ENCODE results near the gene DLL4.
"Not testable (repeated sequence)": the region's sequence is repeated elsewhere in the genome, so short reads cannot be mapped to it uniquely, and the experiment has no call there.

Gene DLL4

DNA sequence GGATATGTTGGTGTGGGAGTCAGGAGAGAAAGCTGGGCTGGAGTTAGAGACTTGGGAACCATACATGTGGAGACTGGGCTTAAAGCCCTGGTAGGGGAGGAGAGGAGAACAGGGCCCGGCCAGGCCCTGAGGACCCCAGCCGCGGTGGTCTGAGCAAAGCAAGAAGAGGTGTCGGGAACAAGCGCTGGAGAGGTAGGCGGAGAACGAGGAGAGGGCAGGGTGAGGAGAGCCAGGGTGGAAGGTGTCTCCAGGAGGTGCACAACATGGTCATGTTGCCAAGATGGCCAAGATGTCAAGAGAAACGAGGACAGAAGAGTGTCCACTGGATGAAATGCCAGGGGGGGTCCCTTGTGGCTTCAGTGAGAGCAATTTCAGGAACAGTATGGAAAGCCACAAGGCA lies 29.6 kb downstream of the DLL4 start:
- no peak for DNase-seq (ENCODE audit: low read depth)

DNA sequence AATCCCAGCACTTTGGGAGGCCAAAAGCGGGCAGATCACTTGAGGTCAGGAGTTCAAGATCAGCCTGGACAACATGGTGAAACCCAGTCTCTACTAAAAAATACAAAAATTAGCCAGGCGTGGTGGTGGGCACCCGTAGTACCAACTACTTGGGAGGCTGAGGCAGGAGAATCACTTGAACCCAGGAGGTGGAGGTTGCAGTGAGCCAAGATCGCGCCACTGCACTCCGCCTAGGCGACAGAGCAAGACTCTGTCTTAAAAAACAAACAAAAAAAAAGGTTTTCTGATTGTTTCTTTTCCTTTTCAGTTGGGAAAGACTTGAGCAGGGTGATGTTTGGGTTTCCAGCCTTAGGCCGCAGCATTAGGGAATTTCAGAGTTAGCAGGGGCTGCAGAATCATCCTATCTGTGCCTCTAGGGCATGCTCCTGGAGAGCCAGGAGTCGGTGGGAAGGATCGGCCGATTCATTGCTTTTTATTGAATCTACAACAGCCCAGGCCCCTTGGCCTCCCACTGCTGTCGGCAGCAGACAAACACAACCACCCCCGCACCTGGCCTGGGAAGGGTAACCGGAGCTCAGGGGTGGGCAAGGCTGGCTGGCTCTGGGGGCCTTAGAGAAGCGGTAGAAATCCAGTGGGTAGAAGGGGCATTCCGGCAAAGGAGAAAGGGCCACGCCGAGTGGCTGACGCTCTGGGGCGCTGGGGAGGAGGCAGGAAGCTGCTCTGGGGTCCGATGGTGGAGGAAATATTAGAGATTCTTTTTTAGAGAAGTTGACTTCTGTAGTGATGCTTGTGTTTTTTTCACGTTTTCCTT lies 30.4 kb downstream of the DLL4 start:
- no peak for DNase-seq (ENCODE audit: low read depth)

DNA sequence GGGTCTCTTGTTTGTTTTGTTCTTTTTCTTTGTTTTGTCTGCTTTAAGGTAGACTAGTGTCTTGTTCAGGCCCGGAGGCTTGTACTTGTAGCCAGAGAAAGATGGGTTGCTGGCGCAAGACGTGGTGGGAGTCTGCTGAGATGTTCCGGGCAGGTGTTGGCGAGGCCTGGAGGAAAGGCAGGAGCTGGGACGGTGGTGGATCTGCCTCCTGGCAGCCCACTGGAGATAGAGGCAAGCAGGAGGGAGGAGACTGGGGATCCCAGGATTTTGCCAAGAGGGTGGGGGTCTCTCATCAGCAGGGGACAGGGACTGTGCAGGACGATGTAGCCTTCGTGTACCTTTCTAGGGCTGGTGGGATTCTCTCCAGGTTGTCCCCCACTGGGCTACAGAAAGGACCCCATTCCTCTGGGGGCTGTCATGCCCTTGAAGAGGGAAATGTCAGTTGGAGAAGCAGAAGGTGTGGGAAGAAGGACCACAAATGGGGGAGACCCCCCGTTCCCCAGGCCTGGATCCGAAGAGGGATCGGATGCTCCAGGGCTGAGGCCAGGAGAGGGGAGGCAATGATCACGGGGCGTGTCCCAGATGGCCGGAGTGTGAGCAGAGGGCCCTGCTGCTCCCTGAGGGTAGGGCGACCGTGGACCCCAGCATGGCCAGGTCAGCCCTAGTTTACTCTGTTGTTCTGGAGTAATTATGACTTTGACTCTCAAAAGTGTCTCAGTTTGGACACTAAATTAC lies 31.2 kb downstream of the DLL4 start:
- no peak for DNase-seq (ENCODE audit: low read depth)

DNA sequence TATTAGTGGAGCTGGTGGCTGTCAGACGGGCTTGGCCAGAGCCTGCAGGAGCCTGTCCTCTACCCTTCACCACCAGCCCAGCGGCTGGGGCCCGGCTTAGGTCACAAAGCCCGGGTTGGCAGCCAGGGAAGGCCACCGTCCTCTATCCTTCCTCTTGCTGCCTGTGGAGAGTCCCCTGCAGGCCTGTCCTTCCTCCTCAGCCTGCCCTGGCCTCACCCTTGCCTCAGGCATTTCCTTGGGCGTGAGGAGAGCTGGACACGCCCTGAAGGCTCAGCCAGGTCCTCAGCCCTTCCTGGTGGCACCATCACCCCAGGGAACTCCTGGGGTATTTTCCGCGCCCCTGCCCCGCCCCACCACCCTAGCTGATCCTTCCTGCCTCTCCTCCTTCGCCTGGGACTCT lies 31.8 kb downstream of the DLL4 start:
- DNase-seq (ENCODE audit: low read depth) = no peak

DNA sequence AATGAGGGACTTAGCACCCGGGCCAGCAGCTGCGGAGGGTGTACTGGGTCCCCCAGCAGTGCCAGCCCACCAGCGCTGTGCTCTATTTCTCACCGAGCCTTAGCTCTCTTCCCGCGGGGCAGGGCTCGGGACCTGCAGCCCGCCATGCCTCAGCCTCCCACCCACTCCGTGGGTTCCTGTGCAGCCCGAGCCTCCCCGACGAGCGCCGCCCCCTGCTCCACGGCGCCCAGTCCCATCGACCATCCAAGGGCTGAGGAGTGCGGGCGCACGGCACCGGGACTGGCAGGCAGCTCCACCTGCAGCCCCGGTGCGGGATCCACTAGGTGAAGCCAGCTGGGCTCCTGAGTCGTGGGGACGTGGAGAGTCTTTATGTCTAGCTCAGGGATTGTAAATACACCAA lies 32.6 kb downstream of the DLL4 start:
- DNase-seq (ENCODE audit: low read depth) = not testable (repeated sequence)

DNA sequence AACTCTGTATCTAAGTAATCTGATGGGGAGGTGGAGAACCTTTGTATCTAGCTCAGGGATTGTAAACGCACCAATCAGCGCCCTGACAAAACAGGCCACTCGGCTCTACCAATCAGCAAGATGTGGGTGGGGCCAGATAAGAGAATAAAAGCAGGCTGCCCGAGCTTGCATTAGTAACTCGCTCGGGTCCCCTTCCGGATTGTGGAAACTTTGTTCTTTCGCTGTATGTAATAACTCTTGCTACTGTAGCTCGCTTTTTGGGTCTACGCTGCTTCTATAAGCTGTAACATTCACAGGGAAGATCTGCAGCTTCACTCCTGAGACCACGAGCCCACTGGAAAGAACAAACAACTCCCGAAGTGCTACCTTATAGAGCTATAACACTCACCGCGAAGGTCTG lies 33.2 kb downstream of the DLL4 start:
- DNase-seq (ENCODE audit: low read depth) = not testable (repeated sequence)

DNA sequence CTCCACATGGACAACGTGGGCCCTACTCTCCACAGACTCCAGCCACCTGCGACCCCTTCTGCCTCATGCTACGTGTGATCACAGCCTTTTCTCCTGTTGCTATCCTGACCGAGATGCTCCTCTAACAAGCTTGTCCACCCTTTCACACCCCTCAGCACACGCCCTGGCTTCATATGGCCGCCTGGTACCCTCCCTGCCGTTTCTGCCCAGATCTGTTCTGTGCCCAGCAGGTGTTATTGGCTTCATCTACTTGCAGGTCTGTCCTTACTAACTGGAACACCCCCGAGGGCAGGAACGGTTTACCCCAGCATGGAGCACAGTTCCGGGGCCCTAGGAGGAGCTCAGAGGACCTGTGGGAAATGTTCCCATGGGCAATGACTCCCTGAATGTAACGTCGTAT lies 34.1 kb downstream of the DLL4 start:
- no peak for DNase-seq (ENCODE audit: low read depth)

DNA sequence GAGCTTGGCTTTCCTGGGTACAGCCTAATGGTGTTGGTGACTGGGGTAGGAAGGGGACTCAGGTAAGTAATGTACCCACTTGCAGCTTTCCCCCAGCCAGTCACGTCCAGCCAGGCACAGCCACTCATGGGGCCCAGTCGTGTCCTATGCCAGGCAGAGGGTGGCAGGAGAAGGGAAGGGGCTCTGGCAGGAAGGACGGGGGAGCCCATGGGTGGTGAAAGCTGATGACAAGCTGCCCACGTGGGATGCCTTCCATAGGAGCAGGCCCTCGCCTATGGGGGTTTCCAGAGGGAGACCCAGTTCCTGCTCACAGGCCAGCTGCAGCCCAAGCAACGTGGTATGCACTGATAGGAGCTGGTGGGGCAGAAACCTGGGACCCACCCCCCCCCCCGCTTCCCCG lies 34.9 kb downstream of the DLL4 start:
- no peak for DNase-seq (ENCODE audit: low read depth)

DNA sequence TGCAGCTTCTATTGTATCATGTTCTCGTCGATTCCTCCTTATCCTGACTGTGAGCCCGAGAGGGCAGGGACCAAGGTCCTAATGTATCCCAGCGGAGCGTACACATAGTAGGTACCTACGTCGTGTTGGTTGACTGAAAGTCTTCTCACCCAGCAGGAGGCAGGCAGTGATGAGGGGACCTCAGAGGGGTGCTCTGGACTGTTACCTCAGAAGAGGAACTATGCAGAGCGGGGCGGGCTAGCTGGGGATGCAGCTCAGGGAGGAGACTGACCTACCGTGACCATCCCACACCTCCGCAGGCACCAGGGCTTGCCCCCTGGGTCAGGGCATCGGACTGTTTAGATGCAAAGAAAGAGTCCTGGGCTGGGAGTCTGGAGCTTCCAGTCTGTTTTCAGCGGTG lies 35.5 kb downstream of the DLL4 start:
- no peak for DNase-seq (ENCODE audit: low read depth)

DNA sequence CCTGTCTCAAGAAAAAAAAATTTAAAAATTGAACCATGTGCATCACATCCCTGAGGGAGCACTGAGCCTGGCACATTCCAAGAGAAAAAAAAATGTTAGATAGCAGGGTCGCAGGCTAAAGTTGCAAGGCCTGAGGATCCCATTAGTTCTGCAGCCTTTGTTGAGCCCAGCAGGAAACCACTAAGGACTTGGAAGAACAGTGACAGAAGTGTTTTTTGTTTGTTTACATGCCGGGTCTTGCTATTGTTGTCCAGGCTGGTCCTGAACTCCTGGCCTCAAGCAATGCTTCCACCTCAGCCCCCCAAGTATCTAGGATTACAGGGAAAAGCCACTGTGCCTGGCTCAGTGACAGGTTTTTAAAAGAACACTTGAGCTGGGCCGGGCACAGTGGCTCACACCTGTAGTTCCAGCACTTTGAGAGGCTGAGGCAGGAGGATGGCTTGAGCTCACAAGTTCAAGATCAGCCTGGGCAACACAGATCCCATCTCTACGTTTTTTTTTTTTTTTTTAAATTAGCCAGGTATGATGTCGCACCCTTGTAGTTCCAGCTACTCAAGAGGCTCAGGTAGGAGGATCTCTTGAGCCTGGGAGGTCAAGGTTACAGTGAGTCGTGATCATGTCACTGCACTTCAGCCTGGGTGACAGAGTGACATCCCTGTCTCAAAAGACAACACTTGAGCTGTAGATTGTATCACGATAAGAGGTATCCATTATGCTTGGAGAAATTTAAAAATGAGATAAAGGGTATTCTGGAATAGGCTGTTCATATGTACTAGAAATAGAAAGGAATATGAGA lies 39.3 kb downstream of the DLL4 start:
- no peak for DNase-seq (ENCODE audit: low read depth)

DNA sequence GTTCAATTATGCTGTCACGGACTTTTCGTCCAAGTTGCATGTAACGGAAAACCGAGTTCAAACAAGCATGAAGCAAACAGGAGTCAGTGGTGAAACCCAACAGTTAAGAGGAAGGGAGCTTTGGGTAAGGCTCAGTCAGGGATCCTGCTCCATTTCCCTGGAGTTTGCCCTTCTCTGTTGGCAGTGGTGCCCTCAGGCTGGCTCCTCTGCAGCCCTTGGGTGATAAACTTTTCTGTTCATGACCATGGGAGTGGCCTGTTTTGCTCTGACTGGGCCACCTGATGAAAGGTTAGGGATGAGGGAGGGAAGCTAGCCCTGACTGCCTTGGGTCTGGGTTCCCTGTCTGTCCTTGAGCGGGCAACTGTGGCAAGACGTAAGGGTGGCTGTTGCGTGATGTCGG lies 40.2 kb downstream of the DLL4 start:
- DNase-seq (ENCODE audit: low read depth) = no peak

DNA sequence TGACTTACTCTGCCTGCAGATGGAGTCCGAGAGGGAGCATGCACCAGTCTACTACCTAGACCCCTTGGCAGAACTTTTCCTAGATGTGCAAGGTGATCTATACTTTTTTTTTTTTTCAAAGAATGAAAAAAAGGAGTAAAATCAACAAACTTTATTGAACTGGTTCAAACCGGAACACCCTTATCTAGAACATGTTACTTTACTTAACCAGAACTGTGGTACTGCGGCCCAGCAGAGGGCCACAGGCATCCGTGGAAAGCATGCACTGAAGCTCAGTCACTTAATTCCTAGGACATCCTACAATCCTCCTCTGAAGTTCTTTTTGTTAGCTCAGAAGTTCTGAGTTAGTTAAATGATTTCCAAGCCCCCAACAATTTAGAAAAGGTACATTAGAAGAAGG lies 45.7 kb downstream of the DLL4 start:
- no peak for DNase-seq (ENCODE audit: low read depth)

DNA sequence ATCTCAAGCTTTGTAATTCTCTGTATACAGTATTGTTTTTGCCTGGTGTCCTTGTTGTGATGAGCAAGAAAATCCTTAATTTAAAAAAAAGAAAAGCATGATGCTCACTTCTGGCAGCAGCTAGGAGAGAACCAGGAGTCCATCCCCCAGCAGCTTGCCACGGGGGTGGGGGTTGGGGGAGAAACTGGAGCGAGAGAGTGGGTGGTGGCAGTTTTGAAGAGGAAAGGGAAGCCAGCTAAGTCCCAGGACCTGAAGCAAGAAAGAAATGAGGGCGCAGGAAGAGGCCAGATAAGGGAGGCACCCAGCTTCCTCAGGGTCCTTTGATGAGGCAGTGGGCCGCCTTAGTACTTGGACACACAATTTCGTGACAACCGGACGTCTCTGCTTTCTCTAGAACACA lies 47.7 kb downstream of the DLL4 start:
- no peak for DNase-seq (ENCODE audit: low read depth)

DNA sequence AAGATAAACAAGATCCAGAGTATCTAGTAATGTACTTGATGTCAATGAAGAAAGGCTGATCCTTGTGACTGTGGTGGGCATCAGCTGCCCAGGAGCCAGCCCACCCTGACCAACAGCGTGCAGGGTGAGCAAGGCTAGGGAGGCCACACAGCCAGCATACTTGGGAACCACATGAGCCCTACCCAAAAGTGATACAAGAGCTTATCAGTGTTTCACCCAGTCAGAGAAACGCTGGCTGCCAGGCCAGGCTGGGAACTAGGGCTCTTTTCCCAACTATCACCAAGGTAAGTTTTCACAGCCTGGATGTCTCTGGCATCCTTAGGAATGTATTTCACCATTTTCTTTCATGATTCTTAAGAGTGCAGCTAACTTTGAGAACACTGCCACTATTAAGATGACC lies 49.0 kb downstream of the DLL4 start:
- DNase-seq (ENCODE audit: low read depth) = no peak

DNA sequence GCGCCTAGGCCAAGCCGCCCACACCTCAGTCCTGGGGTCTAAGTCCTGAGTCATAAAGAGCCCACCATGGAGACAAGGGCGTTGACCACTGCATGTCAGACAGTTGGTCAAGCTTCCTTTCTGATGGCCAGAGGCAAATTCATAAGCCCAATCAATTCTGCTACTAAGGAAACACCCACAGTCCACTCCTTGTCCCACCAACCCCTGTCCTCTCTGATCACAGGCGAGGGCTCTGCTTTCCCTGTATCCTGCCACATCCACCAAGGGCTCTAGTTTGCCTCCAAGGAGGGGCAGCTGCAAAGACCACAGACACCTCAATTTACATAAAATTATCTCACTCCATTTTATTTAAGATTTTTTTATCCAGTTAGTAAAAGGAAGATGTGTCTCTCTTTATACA lies 49.4 kb downstream of the DLL4 start:
- DNase-seq (ENCODE audit: low read depth) = no peak

DNA sequence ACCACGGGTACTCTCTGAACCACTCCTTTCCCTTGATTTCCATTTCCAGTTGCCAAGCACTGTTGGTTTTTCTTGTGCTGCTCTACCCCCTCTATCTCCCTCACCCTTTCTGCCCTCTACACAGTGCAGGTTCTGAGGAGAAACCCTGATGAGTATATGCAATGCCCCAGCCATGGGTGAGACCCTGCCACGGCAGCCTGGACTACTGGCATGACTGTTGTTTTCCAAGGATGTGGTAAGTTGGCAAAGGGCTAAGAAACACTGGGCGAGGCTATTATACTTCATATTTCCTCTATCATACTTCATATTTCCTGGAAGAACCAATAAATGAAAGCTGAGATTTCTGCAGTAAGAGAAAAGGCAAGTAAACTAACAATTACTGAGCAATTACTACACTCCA lies 52.0 kb downstream of the DLL4 start:
- DNase-seq (ENCODE audit: low read depth) = no peak

DNA sequence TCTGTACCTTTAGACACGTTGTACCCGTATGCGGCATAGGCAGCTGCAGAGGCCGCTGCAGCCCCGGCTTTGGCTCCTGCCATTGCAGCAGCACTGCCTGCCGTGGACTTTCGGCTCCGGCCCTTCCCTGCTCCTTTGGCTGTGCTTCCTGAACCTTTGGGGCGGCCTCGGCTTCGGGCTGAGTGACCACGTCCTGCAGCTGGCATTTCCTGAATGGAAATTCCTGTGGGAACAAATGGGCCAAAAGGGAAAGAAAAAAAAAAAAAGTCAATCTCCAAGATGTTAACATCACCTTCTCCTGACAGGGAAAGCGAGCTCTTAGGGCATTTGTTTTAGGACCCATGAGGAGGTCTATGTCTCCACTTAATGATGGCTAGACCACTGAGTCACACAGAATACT lies 53.7 kb downstream of the DLL4 start:
- peak; percentile 77 for DNase-seq (ENCODE audit: low read depth)

DNA sequence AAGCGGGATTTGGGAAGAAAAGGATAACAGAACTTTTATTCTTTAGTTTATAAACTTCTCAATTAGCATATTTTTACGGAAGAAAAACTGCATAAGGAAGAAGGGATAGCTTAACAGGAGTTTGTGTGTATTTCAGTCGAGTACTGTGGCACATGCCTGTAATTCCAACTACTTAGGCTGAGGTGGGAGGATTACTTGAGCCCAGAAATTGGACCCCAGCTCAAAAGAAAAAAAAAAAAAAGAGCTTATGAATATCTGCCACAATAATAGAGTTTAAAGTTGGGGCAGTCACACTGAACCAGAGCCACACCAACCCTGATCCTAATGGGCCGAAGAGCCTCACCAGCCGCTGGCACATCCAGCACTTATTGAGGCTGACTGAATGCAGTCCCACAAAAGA lies 55.3 kb downstream of the DLL4 start:
- no peak for DNase-seq (ENCODE audit: low read depth)

DNA sequence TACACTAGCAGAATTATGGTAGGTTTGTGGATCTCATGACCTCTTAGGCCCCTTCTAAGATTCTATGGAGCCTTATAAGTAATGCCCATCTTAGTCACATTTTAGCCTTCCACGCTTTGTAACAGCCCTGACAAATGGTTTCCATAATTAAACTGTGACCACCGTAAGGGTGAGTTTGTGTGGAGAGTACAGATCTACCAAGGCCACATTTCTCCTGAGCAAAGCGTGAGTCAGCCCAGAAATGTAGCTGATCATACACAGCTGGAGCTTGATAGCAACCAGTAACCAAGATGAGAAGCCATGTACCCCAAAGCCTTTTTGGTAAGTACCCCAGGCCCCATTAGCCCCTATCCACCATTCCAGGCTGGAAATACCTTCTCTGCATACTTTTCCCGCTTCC lies 55.8 kb downstream of the DLL4 start:
- peak; percentile 47 for DNase-seq (ENCODE audit: low read depth)

DNA sequence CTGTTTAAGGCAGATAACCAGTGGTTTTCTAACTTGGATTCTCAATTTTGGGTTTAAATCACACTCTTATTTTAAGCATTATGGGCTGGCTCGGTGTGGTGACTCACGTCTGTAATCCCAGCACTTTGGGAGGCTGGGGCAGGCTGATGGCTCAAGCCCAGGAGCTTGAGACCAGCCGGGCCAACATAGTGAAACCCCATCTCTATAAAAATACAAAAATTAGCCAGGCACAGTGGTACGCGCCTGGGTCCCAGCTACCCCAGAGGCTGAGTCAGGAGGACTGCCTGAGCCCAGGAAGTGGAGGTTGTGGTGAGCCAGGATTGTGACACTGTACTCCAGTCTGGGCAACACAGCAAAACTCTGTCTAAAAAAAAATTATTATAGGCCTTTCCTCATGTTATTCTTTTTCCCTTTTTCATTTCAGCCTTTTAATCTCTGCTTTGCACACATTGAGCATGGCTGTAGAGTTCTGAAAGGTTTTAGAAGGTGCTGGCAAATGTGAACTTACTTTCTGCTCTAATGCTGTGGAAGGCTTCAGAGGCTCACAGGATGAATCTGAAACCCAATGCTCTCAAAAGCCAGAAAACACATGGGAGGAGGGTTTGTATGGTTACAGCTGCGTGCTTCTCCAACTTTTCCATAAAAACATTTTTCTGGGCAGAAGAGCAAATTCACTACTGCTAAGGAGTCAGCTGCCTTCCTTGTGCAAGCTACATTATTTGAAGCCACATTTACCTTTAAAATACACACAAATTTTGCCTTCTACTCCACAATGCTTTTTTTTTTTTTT lies 56.6 kb downstream of the DLL4 start:
- DNase-seq (ENCODE audit: low read depth) = no peak

DNA sequence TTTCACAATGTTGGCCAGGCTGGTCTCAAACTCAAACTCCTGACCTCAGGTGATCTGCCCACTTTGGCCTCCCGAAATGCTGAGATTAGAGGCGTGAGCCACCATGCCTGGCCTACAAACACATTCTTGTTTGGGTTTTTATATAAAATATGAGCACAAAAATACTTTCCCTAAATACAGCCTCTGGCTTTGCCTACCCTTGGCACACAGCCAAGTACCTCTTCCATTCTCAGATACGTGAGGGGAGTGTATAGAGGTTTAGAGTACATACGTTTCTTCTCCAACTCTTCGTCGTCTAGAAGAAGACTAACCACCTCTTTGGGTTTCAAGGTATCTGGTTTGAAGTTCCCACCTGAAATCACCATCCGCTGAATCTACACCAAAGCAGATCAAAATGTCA lies 57.7 kb downstream of the DLL4 start:
- DNase-seq (ENCODE audit: low read depth) = no peak

DNA sequence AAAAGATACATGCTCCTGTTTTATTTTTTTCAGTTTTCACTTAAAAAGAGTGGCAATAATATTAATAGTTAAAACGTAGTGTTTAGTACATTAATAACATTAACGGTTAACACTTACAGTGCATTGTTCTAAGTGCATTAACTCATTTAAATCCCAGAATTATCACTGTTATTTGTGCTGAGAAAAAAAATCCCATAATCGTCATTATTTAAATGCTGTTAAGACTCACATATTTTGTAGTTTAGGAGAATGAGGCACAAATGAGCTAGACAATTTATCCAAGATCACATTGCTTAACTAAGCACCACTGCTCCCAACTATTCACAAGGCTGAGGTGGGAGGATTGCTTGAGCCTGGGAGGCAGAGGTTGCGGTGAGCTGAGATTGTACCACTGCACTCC lies 59.0 kb downstream of the DLL4 start:
- DNase-seq (ENCODE audit: low read depth) = no peak
